Measurements from ENCODE around the gene PSIP1. TPM values are rescaled to one million over a fixed set of nuclear protein-coding genes. Genes with fewer than 3 reads are reported as not detected.

Gene PSIP1
- total and polyA plus RNA-seq, 2 of the 4 experiments (the other 2 are of a cell fraction): 21.8 to 27.2 TPM

DNA sequence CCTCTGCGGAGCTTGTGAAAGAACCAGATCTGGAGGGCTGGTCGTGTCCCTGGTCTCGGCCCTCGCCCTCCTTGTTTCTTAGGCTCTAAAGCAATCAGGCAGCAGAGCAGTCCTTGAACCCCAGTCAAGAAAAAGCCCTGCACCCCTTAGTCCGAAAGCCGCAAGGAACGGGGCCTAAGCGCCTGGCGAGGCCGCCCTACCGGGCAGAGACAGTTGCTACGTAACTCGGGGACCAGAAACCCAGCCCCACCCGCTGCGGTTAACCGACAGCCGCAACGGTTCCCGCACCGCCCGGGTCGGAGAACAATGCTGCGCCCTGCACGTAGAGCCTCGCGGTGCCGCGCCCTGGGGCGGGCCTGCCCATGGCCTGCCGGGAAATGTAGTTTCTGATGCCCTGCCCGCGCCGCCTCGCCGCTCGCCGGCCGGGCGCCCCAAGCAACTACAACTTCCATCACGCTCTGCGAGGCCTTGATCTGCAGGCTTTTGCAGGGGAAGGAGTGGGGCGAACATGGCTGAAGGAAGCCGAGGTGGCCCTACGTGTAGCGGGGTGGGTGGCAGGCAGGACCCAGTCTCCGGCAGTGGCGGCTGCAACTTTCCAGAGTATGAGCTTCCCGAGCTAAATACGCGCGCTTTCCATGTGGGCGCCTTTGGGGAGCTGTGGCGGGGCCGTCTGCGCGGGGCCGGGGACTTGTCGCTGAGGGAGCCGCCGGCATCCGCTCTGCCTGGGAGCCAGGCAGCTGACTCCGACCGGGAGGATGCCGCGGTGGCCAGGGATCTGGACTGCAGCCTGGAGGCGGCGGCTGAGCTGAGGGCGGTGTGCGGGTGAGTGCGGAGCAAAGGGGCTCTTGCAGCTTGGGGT is 88.2 kb downstream of the PSIP1 start, which contains the start of gene SNAPC3:
Gene SNAPC3 (plus strand): TSS at position 505 of the 859 bp plus-strand sequence. CDS start 4 bp downstream, at position 509.
- Histone ChIP-seq H3K23ac (ENCODE audit: low read depth, low read length) (peak within 1 kb of the TSS; percentile 93), H3K4me2 (ENCODE audit: low read depth, low read length) (peak within 1 kb of the TSS; percentile 99), H2BK20ac (ENCODE audit: low read depth, low read length) (0 out of 2 replicates have a peak within 1 kb of the TSS, but pooled peaks have one; percentile 16), H4K20me1 (ENCODE audit: insufficient read depth, low read length) (peaks cover 18% of the 10 kb centered on the region; the same call in 1 of the 2 replicates), H2BK15ac (ENCODE audit: low read depth, low read length) (0 out of 3 replicates have a peak within 1 kb of the TSS, but pooled peaks have one; percentile 7), H3K9me1 (ENCODE audit: insufficient read depth, low read length) (peaks cover 12% of the 10 kb centered on the region), H3K27ac (ENCODE audit: insufficient read depth, low read length) (peak within 1 kb of the TSS; percentile 93), H3K9me3 (ENCODE audit: control insufficient read depth, insufficient read depth, low read length) (no peaks in the 10 kb centered on the region), H2BK120ac (ENCODE audit: low read depth, low read length) (peak within 1 kb of the TSS; percentile 64), H4K91ac (ENCODE audit: insufficient read depth, low read depth, low read length) (peak within 1 kb of the TSS; percentile 81), H2AK9ac (replicated peaks; ENCODE audit: low read depth, low read length, poor library complexity) (peak within 1 kb of the TSS; percentile 93), H3K79me1 (ENCODE audit: low read depth in 1 of 2, low read length in 2 of 2) (peaks cover 15 to 37% of the 10 kb centered on the region in 2 experiments), H2AFZ (replicated peaks; ENCODE audit: low read length, poor library complexity) (peak within 1 kb of the TSS; percentile 89), H3K36me3 (ENCODE audit: control insufficient read depth, insufficient read depth, low read length) (peaks cover 14% of the 10 kb centered on the region), H3K14ac (replicated peaks; ENCODE audit: low read depth, low read length) (peak within 1 kb of the TSS; percentile 93), H3K27me3 (ENCODE audit: control insufficient read depth, insufficient read depth, low read length) (no peaks in the 10 kb centered on the region), H3K4ac (ENCODE audit: low read depth, low read length) (peak within 1 kb of the TSS; percentile 95), H3K4me3 (ENCODE audit: insufficient read depth, low read depth, low read length) (peak within 1 kb of the TSS; percentile 80), H2AK5ac (ENCODE audit: low read depth, low read length) (peak within 1 kb of the TSS; percentile 91), H3K56ac (ENCODE audit: extremely low read depth, insufficient read depth, low read length) (peak within 1 kb of the TSS; percentile 91), H2BK5ac (ENCODE audit: low read depth, low read length, poor library complexity, severe bottlenecking) (peak within 1 kb of the TSS; percentile 85), H3K4me1 (ENCODE audit: control insufficient read depth, insufficient read depth, low read length) (peaks cover 3% of the 10 kb centered on the region), H4K8ac (ENCODE audit: low read depth in 2 of 2, low read length in 2 of 2) (peak within 1 kb of the TSS; percentile 97 to 98), H3K18ac (ENCODE audit: low read depth, low read length) (peak within 1 kb of the TSS; percentile 70), H4K5ac (ENCODE audit: low read depth, low read length) (peak within 1 kb of the TSS; percentile 97), H3K9ac (ENCODE audit: low read depth, low read length) (peak within 1 kb of the TSS; percentile 98)
- DNase-seq: peak; percentile 93
- peak; percentile 98 for ATAC-seq (ENCODE audit: low read depth)
- BruUV-seq (replicated peaks): no TSS peak
- in situ Hi-C loops (cut with MboI; ENCODE audit: low sequenced_read_pairs) (no loop called here), dilution Hi-C loops (cut with HindIII; ENCODE audit: low sequenced_read_pairs, unreplicated experiment) (no loop called here), intact Hi-C loops (cut with micrococcal nuclease) (loop anchor here (1.0 to 2.0 kb wide), 4 partner anchors 50 to 211 kb away; partner anchors contain the start of gene TTC39B)
- ChIA-PET CTCF (no interaction called here), POLR2A (ENCODE audit: unreplicated experiment) (interaction anchor here (0.5 to 0.8 kb wide), 2 partner anchors 145 to 274 kb away, joined by 3 to 4 read pairs; no protein-coding TSS in a partner anchor)
- 0% methylated on average over 39 of the region's 70 CpGs; no CpG with 5 or more reads in 1 of the 2 experiments for WGBS, 2 experiments (ENCODE audit: extremely low coverage in 2 of 2, insufficient read length in 1 of 2)
- TF ChIP-seq MAZ (IDR thresholded peaks at IDR 0.05; ENCODE audit: borderline replicate concordance, low read depth, low read length): peak; percentile 53; the same call in 1 of the 2 replicates
- no peak for TF ChIP-seq FOS (IDR thresholded peaks at IDR 0.05; ENCODE audit: low read depth, low read length)
- TF ChIP-seq, protein P1, sequence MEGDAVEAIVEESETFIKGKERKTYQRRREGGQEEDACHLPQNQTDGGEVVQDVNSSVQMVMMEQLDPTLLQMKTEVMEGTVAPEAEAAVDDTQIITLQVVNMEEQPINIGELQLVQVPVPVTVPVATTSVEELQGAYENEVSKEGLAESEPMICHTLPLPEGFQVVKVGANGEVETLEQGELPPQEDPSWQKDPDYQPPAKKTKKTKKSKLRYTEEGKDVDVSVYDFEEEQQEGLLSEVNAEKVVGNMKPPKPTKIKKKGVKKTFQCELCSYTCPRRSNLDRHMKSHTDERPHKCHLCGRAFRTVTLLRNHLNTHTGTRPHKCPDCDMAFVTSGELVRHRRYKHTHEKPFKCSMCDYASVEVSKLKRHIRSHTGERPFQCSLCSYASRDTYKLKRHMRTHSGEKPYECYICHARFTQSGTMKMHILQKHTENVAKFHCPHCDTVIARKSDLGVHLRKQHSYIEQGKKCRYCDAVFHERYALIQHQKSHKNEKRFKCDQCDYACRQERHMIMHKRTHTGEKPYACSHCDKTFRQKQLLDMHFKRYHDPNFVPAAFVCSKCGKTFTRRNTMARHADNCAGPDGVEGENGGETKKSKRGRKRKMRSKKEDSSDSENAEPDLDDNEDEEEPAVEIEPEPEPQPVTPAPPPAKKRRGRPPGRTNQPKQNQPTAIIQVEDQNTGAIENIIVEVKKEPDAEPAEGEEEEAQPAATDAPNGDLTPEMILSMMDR (conservative IDR thresholded peaks at IDR 0.05; ENCODE audit: low read depth, low read length): 0 out of 2 replicates have a peak, but pooled peaks have one; percentile 1
- TF ChIP-seq CEBPB (IDR thresholded peaks at IDR 0.05; ENCODE audit: low read depth, low read length): no peak
- no peak for TF ChIP-seq MAFK (IDR thresholded peaks at IDR 0.05; ENCODE audit: low read depth, low read length)
- TF ChIP-seq MXI1 (IDR thresholded peaks at IDR 0.05; ENCODE audit: borderline replicate concordance, low read depth, low read length): peak; percentile 70; the same call in 1 of the 2 replicates
- no peak for TF ChIP-seq NFE2L2 (IDR thresholded peaks at IDR 0.05; ENCODE audit: low read depth, low read length)
- TF ChIP-seq, protein P2, sequence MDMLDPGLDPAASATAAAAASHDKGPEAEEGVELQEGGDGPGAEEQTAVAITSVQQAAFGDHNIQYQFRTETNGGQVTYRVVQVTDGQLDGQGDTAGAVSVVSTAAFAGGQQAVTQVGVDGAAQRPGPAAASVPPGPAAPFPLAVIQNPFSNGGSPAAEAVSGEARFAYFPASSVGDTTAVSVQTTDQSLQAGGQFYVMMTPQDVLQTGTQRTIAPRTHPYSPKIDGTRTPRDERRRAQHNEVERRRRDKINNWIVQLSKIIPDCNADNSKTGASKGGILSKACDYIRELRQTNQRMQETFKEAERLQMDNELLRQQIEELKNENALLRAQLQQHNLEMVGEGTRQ (IDR thresholded peaks at IDR 0.05; ENCODE audit: low read depth, low read length): no peak; the same call in 1 of the 2 replicates
- TF ChIP-seq, protein P3, sequence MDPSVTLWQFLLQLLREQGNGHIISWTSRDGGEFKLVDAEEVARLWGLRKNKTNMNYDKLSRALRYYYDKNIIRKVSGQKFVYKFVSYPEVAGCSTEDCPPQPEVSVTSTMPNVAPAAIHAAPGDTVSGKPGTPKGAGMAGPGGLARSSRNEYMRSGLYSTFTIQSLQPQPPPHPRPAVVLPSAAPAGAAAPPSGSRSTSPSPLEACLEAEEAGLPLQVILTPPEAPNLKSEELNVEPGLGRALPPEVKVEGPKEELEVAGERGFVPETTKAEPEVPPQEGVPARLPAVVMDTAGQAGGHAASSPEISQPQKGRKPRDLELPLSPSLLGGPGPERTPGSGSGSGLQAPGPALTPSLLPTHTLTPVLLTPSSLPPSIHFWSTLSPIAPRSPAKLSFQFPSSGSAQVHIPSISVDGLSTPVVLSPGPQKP (IDR thresholded peaks at IDR 0.05; ENCODE audit: borderline replicate concordance, low read depth, low read length): no peak
- TF ChIP-seq BHLHE40 (IDR thresholded peaks at IDR 0.05; ENCODE audit: low read depth, low read length): no peak
- TF ChIP-seq RFX5 (IDR thresholded peaks at IDR 0.05; ENCODE audit: low read depth, low read length): no peak
- no peak for TF ChIP-seq RAD21 (IDR thresholded peaks at IDR 0.05; ENCODE audit: low read length)
